NCI-H526 (cell line): ENCODE measurements around the gene NUFIP2.
"Not testable (repeated sequence)": the region's sequence is repeated elsewhere in the genome, so short reads cannot be mapped to it uniquely, and the experiment has no call there.

Experiments
- DNase-seq, 2 experiments: peaks; one replicate each; lab custom pipeline; 2025; lab: John Stamatoyannopoulos, UW

NUFIP2 gene, protein sequence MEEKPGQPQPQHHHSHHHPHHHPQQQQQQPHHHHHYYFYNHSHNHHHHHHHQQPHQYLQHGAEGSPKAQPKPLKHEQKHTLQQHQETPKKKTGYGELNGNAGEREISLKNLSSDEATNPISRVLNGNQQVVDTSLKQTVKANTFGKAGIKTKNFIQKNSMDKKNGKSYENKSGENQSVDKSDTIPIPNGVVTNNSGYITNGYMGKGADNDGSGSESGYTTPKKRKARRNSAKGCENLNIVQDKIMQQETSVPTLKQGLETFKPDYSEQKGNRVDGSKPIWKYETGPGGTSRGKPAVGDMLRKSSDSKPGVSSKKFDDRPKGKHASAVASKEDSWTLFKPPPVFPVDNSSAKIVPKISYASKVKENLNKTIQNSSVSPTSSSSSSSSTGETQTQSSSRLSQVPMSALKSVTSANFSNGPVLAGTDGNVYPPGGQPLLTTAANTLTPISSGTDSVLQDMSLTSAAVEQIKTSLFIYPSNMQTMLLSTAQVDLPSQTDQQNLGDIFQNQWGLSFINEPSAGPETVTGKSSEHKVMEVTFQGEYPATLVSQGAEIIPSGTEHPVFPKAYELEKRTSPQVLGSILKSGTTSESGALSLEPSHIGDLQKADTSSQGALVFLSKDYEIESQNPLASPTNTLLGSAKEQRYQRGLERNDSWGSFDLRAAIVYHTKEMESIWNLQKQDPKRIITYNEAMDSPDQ

DNA sequence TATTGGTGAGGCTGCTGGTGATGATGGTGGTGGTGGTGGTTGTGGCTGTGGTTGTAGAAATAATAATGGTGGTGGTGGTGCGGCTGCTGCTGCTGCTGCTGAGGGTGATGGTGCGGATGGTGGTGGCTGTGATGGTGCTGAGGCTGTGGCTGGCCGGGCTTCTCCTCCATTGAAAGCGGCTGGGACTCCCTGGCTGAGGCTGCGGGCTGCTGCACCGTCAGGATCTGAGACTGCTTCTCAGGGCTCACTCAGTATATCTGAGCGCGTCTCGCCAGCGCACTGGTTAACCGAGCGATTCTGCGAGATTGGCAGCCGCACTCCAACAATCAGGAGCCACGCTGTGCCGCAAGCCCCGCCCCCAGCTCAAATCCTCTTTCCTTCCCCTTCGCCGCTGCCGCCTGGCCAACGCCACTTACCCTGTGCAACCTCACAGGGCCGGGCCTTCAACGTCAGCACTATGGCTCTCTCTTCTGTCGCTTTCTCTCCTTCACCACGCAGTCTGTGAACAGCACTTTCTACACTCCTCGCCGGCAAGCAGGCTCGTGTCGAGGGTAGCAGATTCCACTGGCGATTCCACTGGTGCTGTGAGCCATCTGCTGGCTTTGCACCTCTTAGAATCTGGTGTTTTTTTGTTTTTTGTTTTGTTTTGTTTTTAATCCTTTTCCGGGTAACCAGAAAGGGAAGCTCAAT lies at the start of gene NUFIP2:
Gene NUFIP2, minus strand, starts transcription at position 259 of the 690 bp plus-strand sequence. Its CDS starts 89 bp downstream, at position 170.
- peak; percentile 99 to 100 for DNase-seq

DNA sequence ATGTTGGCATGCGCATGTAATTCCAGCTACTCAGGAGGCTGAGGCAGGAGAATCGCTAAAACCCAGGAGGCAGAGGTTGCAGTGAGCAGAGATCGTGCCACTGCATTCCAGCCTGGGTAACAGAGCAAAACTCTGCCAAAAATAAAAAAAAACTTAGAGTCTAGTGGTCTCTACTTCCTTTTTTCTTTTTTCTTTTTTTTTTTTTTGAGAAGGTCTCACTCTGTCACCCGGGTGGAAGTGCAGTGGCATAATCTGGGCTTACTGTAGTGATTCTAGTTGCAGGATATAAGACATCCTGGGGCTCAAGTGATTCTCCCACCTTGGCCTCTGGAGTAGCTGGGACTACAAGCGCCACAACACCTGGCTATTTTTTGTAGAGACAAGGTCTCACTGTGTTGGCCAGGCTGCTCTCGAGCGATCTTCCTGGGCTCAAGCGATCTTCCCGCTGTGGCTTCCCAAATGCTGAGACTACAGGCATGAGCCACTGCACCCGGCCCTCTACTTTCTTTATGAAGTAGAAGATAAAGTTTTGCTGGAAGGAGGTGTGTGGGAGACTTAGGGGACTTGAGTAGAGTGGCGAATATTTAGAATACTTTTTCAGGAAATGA lies 48.3 kb upstream of the NUFIP2 start:
- no peak for DNase-seq

DNA sequence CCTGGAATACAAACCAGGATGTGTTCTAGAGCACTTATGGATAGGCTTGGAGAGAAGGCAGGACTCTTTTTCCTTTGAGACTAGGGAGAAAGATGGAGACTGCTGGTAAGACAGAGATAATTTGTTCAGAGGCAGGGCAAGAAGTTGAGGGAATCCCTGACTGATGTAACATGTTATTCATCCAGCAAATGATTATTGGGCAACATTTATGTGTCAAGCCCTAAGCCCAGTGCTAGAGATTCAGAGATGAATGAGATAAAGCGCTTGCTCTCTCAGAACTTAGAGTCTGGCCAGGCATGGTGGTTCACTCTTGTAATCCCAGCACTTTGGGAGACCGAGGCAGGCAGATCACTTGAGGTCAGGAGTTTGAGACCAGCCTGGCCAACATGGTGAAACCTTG lies 47.8 kb upstream of the NUFIP2 start:
- no peak for DNase-seq

DNA sequence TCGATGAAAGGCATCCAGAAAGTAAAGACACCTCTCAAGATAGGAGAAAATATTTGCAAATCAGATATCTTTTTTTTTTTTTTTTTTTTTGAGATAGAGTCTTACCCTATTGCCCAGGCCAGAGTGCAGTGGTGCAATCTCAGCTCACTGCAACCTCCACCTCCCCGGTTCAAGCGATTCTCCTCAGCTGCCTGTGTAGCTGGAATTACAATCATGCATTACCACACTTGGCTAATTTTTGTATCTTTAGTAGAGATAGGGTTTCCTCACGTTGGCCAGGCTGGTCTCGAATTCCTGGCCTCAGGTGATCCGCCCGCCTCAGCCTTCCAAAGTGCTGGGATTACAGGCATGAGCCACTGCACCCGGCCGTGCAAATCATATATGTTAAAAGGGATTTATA lies 45.1 kb upstream of the NUFIP2 start:
- not testable (repeated sequence) for DNase-seq

DNA sequence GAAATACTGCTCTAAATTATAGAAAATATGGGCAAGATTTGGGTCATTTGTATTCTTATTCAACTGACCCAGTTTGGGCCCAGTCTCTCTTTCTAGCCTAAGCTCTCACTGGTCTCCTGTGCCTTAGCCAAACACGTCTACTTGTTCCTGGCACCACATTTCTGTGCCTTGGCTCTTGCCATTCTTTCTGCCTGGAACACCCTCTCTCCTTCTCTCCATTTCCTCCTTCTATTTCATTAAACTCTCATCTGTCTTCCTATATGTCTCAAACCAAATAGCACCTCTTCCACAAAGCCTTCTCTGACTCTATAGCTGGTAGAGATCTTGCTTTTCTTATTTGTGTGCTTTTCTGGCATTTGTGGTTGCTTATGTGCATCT lies 37.7 kb upstream of the NUFIP2 start:
- no peak for DNase-seq

DNA sequence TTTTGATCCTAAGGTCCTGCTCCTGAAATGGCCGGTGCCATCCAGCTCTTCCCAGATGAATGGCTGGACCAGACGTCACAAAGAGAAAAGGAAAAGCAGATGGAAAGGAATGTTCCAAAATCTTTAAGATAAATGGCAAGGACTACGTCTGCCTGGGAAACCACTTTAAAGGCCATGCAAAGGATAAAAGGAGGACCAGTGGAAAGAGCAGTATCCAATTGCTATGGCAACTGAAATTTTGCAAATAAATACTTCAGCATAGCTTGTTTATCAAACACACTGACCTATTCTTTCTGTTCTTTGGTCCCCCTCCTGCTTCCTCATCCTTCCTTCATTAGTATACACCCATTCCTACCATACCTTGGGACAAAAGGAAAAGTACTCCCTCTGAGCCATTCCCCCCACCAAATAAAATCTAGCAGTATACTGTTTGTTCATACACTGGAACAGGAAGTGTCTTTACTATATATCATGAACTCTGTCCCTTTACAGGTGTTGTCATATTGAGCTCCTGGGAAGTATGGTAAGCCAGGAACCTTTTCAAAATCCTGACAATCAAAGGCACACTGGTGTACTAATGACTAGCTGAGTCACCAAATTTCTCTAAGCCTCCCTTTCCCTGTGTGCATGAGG lies 37.2 kb upstream of the NUFIP2 start:
- no peak for DNase-seq

DNA sequence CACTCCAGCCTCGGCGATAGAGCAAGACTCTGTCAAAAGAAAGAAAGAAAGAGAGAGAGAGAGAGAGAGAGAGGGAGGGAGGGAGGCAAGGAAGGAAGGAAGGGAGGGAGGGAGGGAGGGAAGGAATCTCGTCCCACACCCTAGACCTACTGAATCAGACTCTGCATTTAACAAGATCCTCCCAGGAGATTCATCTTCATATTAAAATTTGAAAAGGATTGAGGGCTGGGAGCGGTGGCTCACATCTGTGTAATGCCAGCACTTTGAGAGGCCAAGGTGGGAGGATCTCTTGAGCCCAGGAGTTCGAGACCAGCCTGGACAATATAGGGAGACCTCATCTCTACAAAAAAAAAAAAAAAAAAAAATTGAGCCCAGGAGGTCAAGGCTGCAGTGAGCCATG lies 33.5 kb upstream of the NUFIP2 start:
- no peak for DNase-seq

DNA sequence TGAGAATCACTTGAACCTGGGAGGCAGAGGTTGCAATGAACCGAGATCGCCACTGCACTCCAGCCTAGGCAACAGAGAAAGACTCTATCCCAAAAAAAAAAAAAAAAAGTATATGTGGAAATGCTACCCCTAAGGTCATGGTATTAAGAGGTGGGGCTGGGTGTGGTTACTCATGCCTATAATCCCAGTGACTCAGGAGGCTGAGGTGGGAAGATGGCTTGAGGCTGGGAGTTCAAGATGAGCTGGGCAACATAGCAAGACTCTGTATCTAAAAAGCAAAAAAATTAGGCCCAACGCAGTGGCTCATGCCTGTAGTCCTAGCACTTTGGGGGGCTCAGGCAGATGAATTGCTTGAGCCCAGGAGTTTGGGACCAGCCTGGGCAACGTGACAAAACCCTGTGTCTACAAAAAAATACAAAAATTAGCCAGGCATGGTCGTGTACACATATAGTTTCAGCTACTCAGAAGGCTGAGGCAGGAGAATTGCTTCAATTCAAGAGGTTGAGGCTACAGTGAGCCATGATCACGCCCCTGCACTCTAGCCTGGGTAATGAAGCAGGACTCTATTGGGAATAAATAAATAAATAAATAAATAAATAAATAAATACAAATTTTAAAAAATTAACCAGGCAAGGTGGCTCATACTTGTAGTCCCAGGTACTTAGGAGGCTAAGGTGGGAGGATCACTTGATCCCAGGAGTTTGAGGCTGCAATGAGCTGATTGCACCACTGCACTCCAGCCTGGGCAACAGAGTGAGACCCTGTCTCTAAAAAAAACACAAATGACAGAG lies 32.3 kb upstream of the NUFIP2 start:
- no peak for DNase-seq

DNA sequence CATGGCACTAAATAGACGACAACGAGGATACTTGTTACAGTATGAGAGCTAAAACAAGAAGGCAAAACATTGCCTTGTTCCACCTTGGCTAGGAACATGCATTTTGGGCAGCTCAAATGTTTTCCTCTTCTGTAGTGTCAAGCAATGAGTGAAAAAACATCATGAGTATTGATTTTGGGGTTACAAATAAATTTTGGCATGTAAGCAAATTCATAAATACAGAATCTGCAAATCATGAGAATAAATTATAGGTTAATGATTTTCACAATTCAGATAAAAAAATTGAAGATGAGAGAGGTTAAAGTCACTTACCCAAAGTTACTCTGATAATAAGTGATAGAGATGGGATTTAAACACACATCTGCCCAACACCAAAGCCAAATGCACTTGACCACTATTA lies 28.4 kb upstream of the NUFIP2 start:
- DNase-seq, result no peak

DNA sequence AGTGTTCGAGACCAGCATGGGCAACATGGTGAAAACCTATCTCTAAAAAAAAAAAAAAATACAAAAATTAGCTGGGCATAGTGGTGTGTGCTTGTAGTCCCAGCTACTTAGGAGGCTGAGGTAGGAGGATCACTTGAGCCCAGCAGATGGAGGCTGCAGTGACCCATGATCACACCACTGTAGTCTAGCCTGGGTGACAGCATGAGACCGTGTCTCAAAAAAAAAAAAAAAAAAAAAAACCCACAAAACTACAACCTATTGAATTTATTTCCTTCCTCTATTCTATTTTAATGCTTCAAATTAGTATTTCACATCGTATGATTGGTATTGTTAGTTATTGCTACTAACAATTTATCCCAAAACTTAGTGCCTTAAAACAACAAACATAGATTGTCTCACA lies 9.4 kb upstream of the NUFIP2 start:
- DNase-seq, result no peak

DNA sequence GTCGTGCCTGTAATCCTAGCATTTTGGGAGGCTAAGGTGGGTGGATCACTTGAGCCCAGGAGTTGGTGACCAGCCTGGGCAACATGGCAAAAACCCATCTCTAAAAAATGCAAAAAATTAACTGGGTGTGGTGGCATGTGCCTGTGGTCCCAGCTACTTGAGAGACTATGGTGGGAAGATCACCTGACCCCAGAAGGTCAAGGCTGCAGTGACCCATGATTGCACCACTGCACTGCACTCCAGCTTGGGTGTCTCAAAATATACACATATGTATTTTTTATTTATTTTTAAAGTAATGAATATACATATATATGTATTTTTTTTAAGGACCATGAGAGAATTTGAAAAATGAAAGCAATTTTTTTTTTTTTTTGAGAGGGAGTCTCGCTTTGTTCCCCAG lies 5.1 kb upstream of the NUFIP2 start:
- no peak for DNase-seq

DNA sequence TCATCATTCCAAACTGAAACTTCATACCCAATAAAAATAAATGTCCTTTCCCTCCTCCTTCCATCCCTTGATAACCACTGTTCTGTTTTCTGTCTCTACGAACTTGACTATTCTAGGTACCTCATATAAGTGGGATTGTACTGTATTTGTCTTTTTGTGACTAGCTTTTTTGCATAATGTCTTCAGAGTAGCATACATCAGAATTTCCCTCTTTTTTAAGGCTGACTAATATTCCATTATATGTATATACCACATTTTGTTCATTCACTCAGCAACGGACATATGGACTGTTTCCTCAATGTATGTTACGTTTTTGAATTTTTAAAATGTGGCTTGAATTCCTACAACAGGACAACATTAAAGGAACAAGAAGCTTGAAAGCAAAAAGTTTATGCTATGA lies 1.5 kb upstream of the NUFIP2 start:
- DNase-seq, result no peak

DNA sequence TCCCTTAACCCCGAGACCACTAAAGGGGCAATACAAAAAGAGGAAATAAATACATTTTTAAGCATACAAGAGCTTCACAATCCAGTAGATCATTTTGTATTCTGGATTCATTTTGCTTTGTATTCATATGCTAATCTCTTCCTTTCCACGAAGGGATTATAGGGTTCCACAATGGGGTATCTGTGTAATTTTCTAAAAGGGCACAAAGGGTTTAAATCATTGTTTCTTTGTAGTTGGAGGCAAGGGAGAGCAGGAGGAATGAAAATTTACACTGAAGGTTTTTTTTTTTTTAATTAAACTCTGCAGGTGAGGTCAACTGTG lies 592 bp upstream of the NUFIP2 start:
- DNase-seq, result no peak

DNA sequence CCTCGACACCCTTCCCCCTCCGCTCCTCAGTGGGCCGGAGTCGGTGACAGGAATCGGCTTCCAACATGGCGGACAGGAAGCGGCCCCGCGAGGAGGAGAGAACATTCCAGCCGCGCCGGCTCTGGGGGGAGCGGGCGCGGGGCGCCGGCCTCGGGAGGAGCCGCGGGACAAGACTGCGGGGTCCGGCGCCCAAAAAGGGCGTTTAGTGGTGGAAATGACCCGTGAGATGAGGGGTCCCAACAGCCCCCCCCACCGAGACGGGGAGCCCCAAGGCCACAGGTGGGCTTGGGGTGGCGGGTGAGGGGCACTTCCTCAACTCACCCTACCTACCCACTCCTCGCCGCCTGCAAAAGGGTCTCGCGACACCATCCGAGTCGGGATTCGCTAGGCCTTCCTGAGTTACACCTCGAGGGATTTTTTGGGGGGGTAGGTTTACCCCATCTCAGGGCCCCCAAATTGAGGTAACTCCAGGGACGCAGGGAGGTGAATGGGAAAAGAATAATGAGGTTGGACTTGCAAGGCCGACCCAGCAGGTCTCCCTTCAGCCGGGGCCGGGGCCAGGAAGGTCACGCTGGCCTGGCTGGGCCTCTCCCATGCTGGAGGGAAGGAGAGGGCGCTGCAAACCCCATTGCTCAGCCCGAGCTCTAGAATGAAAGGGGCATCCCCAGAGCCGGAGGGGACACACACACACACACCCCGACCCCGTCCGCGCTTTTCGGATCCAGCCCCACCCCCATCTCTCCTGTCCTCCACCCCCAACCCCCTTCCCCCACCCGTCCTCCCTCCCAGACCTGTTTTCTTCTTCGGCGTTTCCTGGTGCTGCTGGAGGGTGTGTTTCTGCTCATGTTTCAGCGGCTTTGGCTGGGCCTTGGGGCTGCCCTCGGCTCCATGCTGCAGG lies 707 bp downstream of the NUFIP2 start:
- peak; percentile 74 to 91 for DNase-seq

DNA sequence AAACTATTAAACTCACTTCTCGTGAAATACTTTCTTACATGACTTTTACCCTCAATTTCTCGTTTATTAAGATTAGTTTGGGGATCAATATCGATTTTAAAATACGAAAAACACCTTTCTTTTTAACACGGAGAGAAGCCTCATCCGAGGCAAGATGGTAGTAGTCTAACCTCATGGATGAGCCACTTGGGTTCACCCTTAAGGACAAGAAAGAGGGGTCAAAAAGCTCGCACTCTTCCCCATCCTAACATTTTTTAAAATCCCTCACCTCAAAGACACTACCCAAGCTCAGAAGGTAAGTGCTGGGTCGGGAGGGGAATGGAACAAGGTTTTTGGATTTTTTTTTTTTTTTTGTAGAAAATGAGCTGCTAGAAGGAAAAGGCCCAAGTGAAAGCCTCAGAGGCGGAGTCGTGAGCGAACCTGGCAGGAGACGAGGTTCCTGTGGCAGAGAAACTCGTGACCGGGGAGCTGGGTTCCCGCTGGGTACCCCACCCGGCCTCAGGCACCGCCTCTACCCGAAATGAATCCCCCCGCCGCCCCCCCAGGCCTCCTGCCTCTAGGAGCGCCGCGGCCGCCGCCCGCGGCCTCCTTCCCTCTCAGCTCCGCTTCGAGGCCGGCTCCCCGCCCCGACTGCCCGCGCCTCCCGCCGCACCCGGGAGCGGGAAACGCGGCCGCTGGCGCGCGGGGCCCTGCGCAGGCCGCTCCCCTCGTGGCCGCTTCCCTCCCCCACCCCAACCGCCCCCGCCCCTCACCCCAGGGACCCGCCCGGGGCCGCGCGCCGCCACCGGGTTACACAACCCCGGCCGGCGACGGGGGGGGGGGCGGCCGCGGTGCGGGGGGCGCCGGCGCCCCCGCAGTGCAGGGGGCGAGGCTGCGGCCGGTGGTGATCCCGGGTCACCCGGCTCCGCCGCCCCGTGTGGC lies 1.6 kb downstream of the NUFIP2 start:
- peak; percentile 49 to 79 for DNase-seq

DNA sequence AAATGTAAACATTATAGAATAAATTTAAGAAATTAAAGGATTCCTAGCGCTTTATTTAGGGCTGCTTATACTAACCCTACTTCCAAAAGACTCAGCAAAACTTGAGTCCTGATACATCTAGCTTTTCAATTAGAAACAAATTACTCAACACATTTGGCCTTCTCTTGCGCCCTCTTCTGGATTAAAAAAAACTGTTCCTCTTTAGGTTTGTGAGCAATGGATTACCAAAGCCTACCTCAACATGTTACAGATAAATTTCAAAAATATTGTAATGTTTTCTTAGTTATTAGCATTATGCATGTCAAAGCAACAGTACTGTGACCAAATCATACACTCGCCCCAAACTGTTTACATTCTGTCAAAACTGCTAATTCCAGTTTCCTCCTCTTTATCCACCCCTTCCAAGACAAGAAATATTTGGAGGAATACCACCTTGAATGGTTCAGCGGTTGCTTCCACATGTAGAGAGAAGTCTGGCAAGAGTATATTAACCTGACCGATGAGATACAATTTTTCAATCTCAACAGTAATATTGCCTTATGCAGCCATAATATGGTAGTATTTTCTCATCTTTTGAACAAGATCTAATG lies 2.7 kb downstream of the NUFIP2 start:
- peak; percentile 77 to 92 for DNase-seq

DNA sequence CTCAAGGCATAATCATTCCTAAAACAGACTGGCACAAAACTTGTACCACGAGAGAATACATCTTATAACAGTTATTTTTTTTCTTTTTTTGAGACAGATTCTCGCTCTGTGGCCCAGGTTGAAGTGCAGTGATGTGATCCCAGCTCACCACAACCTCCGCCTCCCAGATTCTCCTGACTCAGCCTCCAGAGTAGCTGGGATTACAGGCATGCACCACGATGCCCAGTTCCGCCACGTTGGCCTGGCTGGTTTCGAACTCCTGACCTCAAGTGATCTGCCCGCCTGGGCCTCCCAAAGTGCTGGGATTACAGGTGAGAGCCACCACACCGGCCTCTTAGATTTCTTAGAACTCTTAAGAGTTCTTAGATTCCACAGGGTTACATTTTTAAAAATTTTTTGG lies 4.1 kb downstream of the NUFIP2 start:
- no peak for DNase-seq

DNA sequence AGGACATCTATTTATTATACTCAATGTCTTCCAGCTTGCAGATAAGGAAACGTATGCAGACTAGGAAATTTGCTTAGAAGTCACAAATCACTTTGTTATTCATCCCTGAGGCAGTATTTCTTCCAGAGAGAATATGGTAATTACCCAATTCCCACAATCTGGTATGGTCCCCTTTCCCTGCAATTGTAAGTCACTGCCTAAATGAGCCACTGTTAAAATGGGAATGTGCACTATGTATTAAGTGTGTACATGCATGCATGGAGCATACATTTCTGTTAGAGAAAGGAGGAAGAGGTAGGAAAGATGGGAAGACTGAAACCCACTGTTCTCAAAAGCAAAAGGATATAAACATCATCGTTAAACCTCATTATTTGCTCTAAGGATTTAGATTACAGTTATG lies 10.0 kb downstream of the NUFIP2 start:
- peak; percentile 27 to 39 for DNase-seq

DNA sequence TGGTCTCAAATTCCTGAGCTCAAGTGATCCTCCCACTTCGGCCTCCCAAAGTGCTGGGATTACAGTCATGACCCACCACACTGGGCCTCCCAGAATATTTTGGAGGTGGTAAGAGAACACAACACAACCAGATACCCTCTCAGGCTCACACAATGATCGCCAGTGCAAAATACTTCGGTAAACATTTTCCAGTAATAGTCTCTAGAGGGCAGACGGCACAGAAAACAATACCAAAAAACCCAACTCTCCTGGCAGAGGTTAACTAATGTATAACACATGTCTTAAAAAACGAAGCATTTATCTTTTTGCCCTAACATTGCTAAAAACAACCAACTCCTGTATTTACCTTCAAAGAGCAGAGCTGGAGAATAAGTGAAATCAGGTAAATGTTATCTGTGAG lies 10.5 kb downstream of the NUFIP2 start:
- DNase-seq, result peak in 1 of 2 experiments; percentile 13
